HG03045 (cell line): ENCODE measurements around the gene GJA3.

Experiments used
- ATAC-seq: cut with Tn5 transposase; IDR thresholded peaks from one replicate; pipeline ENCODE4 v1.9.1; 2021; ENCODE audit warnings: mild to moderate bottlenecking, moderate library complexity; ENCODE audit not compliant: unreplicated experiment

GJA3 gene

GRCh38 chr13:20130652-20131051 lies 30.2 kb downstream of the GJA3 start:
- ATAC-seq, result no peak

GRCh38 chr13:20130012-20130411 lies 30.8 kb downstream of the GJA3 start:
- ATAC-seq, result no peak

- ATAC-seq, result no peak
These were observed 31.8 kb downstream of the GJA3 start for GRCh38 chr13:20129076-20129475.

- peak; percentile 16 for ATAC-seq
These were observed 32.4 kb downstream of the GJA3 start for GRCh38 chr13:20128459-20128931.

GRCh38 chr13:20127562-20128458 lies 33.0 kb downstream of the GJA3 start:
- ATAC-seq, result peak; percentile 67

GRCh38 chr13:20127262-20127561 lies 33.6 kb downstream of the GJA3 start:
- ATAC-seq, result no peak

GRCh38 chr13:20126541-20127261 lies 34.2 kb downstream of the GJA3 start:
- no peak for ATAC-seq

GRCh38 chr13:20125783-20126165 lies 35.1 kb downstream of the GJA3 start:
- ATAC-seq, result no peak

GRCh38 chr13:20125129-20125782 lies 35.6 kb downstream of the GJA3 start:
- no peak for ATAC-seq

GRCh38 chr13:20124303-20124702 lies 36.5 kb downstream of the GJA3 start:
- no peak for ATAC-seq

- ATAC-seq, result no peak
These were observed 39.7 kb downstream of the GJA3 start for GRCh38 chr13:20121159-20121525.

- ATAC-seq, result peak; percentile 2
These were observed 40.9 kb downstream of the GJA3 start for GRCh38 chr13:20119960-20120359.

- ATAC-seq, result peak; percentile 1
These were observed 42.3 kb downstream of the GJA3 start for GRCh38 chr13:20118268-20119140.

GRCh38 chr13:20116213-20116612 lies 44.6 kb downstream of the GJA3 start:
- no peak for ATAC-seq

GRCh38 chr13:20114066-20114610 lies 46.7 kb downstream of the GJA3 start:
- ATAC-seq, result no peak

- ATAC-seq, result no peak
These were observed 51.8 kb downstream of the GJA3 start for GRCh38 chr13:20109037-20109436.

GRCh38 chr13:20106742-20107141 lies 54.1 kb downstream of the GJA3 start:
- ATAC-seq, result no peak

- ATAC-seq, result no peak
These were observed 55.6 kb downstream of the GJA3 start for GRCh38 chr13:20105161-20105689.

- ATAC-seq, result no peak
These were observed 58.2 kb downstream of the GJA3 start for GRCh38 chr13:20102525-20103180.
